GM12872 (cell line): ENCODE data around the gene TRAF3.

Experiments used
- CTCF ChIP-seq: IDR thresholded peaks from 3 replicates; pipeline ENCODE4 v1.5.1; 2011; ENCODE audit warnings: low read depth, mild to moderate bottlenecking, low read length, moderate library complexity; ENCODE audit not compliant: insufficient read depth

TRAF3 gene

GRCh38 chr14:102900631-102901571, 123.7 kb downstream of the TRAF3 start:
- no peak for TF ChIP-seq CTCF

GRCh38 chr14:102901633-102902032, 124.4 kb downstream of the TRAF3 start:
- TF ChIP-seq CTCF: no peak

GRCh38 chr14:102902086-102902485, 124.8 kb downstream of the TRAF3 start:
- no peak for TF ChIP-seq CTCF

- TF ChIP-seq CTCF: no peak
Measured at GRCh38 chr14:102902523-102903247, 125.4 kb downstream of the TRAF3 start.

GRCh38 chr14:102903248-102903888, 126.1 kb downstream of the TRAF3 start:
- no peak for TF ChIP-seq CTCF

GRCh38 chr14:102903889-102904512, 126.8 kb downstream of the TRAF3 start:
- TF ChIP-seq CTCF: no peak
